Neuronal stem cell (in vitro differentiated cells): Measurements from ENCODE around the gene CMIP.

Experiments
- DNase-seq: peaks from one replicate; pipeline ENCODE4 v3.0.0-alpha.2; 2013; ENCODE audit warnings: low spot score
- H2AFZ ChIP-seq: one replicate; pipeline ENCODE4 v1.6.1; 2013; ENCODE audit warnings: mild to moderate bottlenecking, low read length, inconsistent platforms
- H2AK5ac ChIP-seq: 2 replicates; pipeline ENCODE4 v1.6.1; 2013; ENCODE audit warnings: low read depth, mild to moderate bottlenecking, inconsistent platforms, low read length, moderate library complexity, mixed read lengths
- H2BK120ac ChIP-seq: 2 replicates; pipeline ENCODE4 v1.6.1; 2013; ENCODE audit warnings: low read depth, mild to moderate bottlenecking, inconsistent platforms, low read length, moderate library complexity, mixed read lengths
- H2BK12ac ChIP-seq: one replicate; pipeline ENCODE4 v1.6.1; 2013; ENCODE audit warnings: low read length, inconsistent platforms
- H2BK15ac ChIP-seq: 2 replicates; pipeline ENCODE4 v1.6.1; 2013; ENCODE audit warnings: mild to moderate bottlenecking, low read length, inconsistent platforms, mixed read lengths
- H2BK5ac ChIP-seq: one replicate; pipeline ENCODE4 v1.6.1; 2013; ENCODE audit warnings: inconsistent platforms, mild to moderate bottlenecking, low read length, moderate library complexity
- H3K14ac ChIP-seq: one replicate; pipeline ENCODE4 v1.6.1; 2013; ENCODE audit warnings: low read length, inconsistent platforms
- H3K18ac ChIP-seq: 2 replicates; pipeline ENCODE4 v1.6.1; 2013; ENCODE audit warnings: low read length, inconsistent platforms
- H3K23ac ChIP-seq: 2 replicates; pipeline ENCODE4 v1.6.1; 2013; ENCODE audit warnings: low read depth, mild to moderate bottlenecking, mixed read lengths, low read length, inconsistent platforms; ENCODE audit not compliant: poor library complexity
- H3K27ac ChIP-seq: replicated peaks from 3 replicates; pipeline ENCODE4 v1.5.1; 2013; ENCODE audit warnings: low read length, inconsistent platforms
- H3K27me3 ChIP-seq, 3 experiments: 2 replicates each; pipeline ENCODE4 v1.6.1; 2013; ENCODE audit warnings: low read length in 3 of 3, mild to moderate bottlenecking in 2 of 3, inconsistent platforms in 1 of 3, low read depth in 1 of 3, mixed read lengths in 1 of 3, moderate library complexity in 1 of 3; ENCODE audit not compliant: control insufficient read depth in 3 of 3, insufficient read depth in 3 of 3
- H3K36me3 ChIP-seq, 2 donors: replicated peaks in 1 of 2; 2 replicates each; pipeline ENCODE4 v1.6.1; 2013; ENCODE audit warnings: low read length in 2 of 2; ENCODE audit not compliant: control insufficient read depth in 2 of 2, insufficient read depth in 2 of 2
- H3K4ac ChIP-seq: 2 replicates; pipeline ENCODE4 v1.6.1; 2013; ENCODE audit warnings: inconsistent platforms, mild to moderate bottlenecking, low read length, moderate library complexity
- H3K4me1 ChIP-seq, 2 donors: 1 replicate in 1 of 2; 2 replicates in 1 of 2; pipeline ENCODE4 v1.6.1; 2013; ENCODE audit warnings: low read length in 2 of 2, low read depth in 1 of 2; ENCODE audit not compliant: control insufficient read depth in 2 of 2, insufficient read depth in 1 of 2
- H3K4me2 ChIP-seq: one replicate; pipeline ENCODE4 v1.6.1; 2013; ENCODE audit warnings: mild to moderate bottlenecking, low read length, inconsistent platforms; ENCODE audit not compliant: insufficient read depth, poor library complexity, severe bottlenecking
- H3K4me3 ChIP-seq, 2 donors: 2 replicates each; pipeline ENCODE4 v1.5.1; 2013; ENCODE audit warnings: low read length in 2 of 2, mild to moderate bottlenecking in 2 of 2, inconsistent platforms in 1 of 2, moderate library complexity in 1 of 2
- H3K79me1 ChIP-seq: one replicate; pipeline ENCODE4 v1.6.1; 2013; ENCODE audit warnings: low read depth, mild to moderate bottlenecking, inconsistent platforms, low read length, moderate library complexity
- H3K9ac ChIP-seq: one replicate; pipeline ENCODE4 v1.6.1; 2013; ENCODE audit warnings: mild to moderate bottlenecking, low read depth, low read length, inconsistent platforms; ENCODE audit not compliant: poor library complexity
- H3K9me3 ChIP-seq, 2 donors: replicated peaks in 1 of 2; 2 replicates each; pipeline versions ENCODE3 to v1.6.1; 2013; ENCODE audit warnings: low read length in 2 of 2, mild to moderate bottlenecking in 2 of 2, inconsistent platforms in 1 of 2, low read depth in 1 of 2, mixed read lengths in 1 of 2, moderate library complexity in 1 of 2; ENCODE audit not compliant: control insufficient read depth in 2 of 2, insufficient read depth in 1 of 2
- H4K8ac ChIP-seq: one replicate; pipeline ENCODE4 v1.6.1; 2013; ENCODE audit warnings: low read depth, mild to moderate bottlenecking, inconsistent platforms, low read length, moderate library complexity
- H4K91ac ChIP-seq: one replicate; pipeline ENCODE4 v1.6.1; 2013; ENCODE audit warnings: low read length, low read depth, mild to moderate bottlenecking, inconsistent platforms; ENCODE audit not compliant: poor library complexity
- WGBS, 2 donors: extraction: QIAGEN DNeasy Blood & Tissue Kit; methylation state at CpG; one replicate each; pipeline ENCODE4 v1.1.7; 2013; ENCODE audit warnings: missing lambda C conversion rate in 2 of 2, mixed read lengths in 1 of 2; ENCODE audit not compliant: insufficient read length in 2 of 2, insufficient replicate concordance in 1 of 2; ENCODE audit errors: extremely low coverage in 2 of 2; 5-methylcytosine and 5-hydroxymethylcytosine counted together

CMIP gene

GRCh38 chr16:81445143-81445961, 744 bp downstream of the CMIP start:
- DNase-seq = no peak

GRCh38 chr16:81445966-81446906, 1.6 kb downstream of the CMIP start:
- H2BK5ac ChIP-seq = no peak overlapping the region
- no peaks in the 10 kb centered on the region for H3K36me3 ChIP-seq
- no peak overlapping the region for H4K8ac ChIP-seq
- H2BK12ac ChIP-seq = no peak overlapping the region
- H3K4me2 ChIP-seq = peak overlapping the region; percentile 85
- peak overlapping the region; percentile 79 for H2AFZ ChIP-seq
- no peak overlapping the region for H2BK120ac ChIP-seq
- peak overlapping the region; percentile 10 for H3K14ac ChIP-seq
- H3K27me3 ChIP-seq = peaks cover 0 to 25% (median 3%) of the 10 kb centered on the region in 3 experiments
- peak overlapping the region; percentile 40 for H3K18ac ChIP-seq
- peak overlapping the region; percentile 58 for H3K23ac ChIP-seq
- no CpG with 5 or more reads among the region's 23 CpGs for WGBS, 2 donors
- H3K9ac ChIP-seq = peak overlapping the region; percentile 46
- H3K4ac ChIP-seq = no peak overlapping the region
- peaks cover 17% of the 10 kb centered on the region for H3K79me1 ChIP-seq
- no peak overlapping the region for H4K91ac ChIP-seq
- no peak for DNase-seq
- peak overlapping the region; percentile 88 to 91 for H3K4me3 ChIP-seq
- peak overlapping the region; percentile 76 for H2AK5ac ChIP-seq
- H3K9me3 ChIP-seq = peaks cover 0 to 2% of the 10 kb centered on the region in 2 donors
- H2BK15ac ChIP-seq = no peak overlapping the region
- H3K27ac ChIP-seq = no peak overlapping the region
- peaks cover 11 to 27% of the 10 kb centered on the region in 2 donors for H3K4me1 ChIP-seq

More at GRCh38 chr16:81445143-81445961, 744 bp downstream of the CMIP start:
- no peak overlapping the region for H2BK5ac ChIP-seq
- no CpG with 5 or more reads among the region's 62 CpGs for WGBS, 2 donors
- H3K4ac ChIP-seq = no peak overlapping the region
- H3K27ac ChIP-seq = no peak overlapping the region
- H3K27me3 ChIP-seq = peaks cover 0 to 25% (median 3%) of the 10 kb centered on the region in 3 experiments
- no peak overlapping the region for H2BK120ac ChIP-seq
- peaks cover 11 to 27% of the 10 kb centered on the region in 2 donors for H3K4me1 ChIP-seq
- peak overlapping the region; percentile 76 for H2AK5ac ChIP-seq
- H3K4me3 ChIP-seq = peak overlapping the region; percentile 88 to 91
- H3K23ac ChIP-seq = peak overlapping the region; percentile 10
- peak overlapping the region; percentile 85 for H3K4me2 ChIP-seq
- peak overlapping the region; percentile 88 for H3K9ac ChIP-seq
- H3K79me1 ChIP-seq = peaks cover 13% of the 10 kb centered on the region
- no peaks in the 10 kb centered on the region for H3K9me3 ChIP-seq
- H2BK15ac ChIP-seq = peak overlapping the region; percentile 50
- no peak overlapping the region for H2BK12ac ChIP-seq
- no peak overlapping the region for H4K91ac ChIP-seq
- no peaks in the 10 kb centered on the region for H3K36me3 ChIP-seq
- H2AFZ ChIP-seq = peak overlapping the region; percentile 79
- H4K8ac ChIP-seq = no peak overlapping the region
- peak overlapping the region; percentile 87 for H3K14ac ChIP-seq
- H3K18ac ChIP-seq = peak overlapping the region; percentile 92

- Histone ChIP-seq H3K14ac (peak overlapping the region; percentile 10), H2BK12ac (no peak overlapping the region), H3K23ac (no peak overlapping the region), H3K4me3 (peak overlapping the region; percentile 88 to 91), H3K79me1 (peaks cover 17% of the 10 kb centered on the region), H3K9ac (no peak overlapping the region), H3K4ac (no peak overlapping the region), H2BK5ac (no peak overlapping the region), H2AFZ (no peak overlapping the region), H3K4me2 (peak overlapping the region; percentile 85), H3K4me1 (peaks cover 16 to 32% of the 10 kb centered on the region in 2 donors), H3K36me3 (no peaks in the 10 kb centered on the region), H2BK120ac (no peak overlapping the region), H3K9me3 (peaks cover 0 to 2% of the 10 kb centered on the region in 2 donors), H2BK15ac (no peak overlapping the region), H4K91ac (no peak overlapping the region), H2AK5ac (peak overlapping the region; percentile 10), H4K8ac (no peak overlapping the region), H3K18ac (no peak overlapping the region), H3K27ac (no peak overlapping the region), H3K27me3 (peaks cover 0 to 19% (median 3%) of the 10 kb centered on the region in 3 experiments)
- WGBS, 2 donors = no CpG with 5 or more reads among the region's 14 CpGs
- DNase-seq = no peak
These were observed 2.3 kb downstream of the CMIP start for GRCh38 chr16:81446907-81447268.
